ENCODE measurements around the gene COPG2. TPM values are rescaled to one million over a fixed set of nuclear protein-coding genes. Genes with fewer than 3 reads are reported as not detected.
"Not testable (repeated sequence)": the region's sequence is repeated elsewhere in the genome, so short reads cannot be mapped to it uniquely, and the experiment has no call there.

COPG2 gene
- total RNA-seq, 4 donors from 2014 or later, result 11.7 to 15.6 (median 13.1) TPM

DNA sequence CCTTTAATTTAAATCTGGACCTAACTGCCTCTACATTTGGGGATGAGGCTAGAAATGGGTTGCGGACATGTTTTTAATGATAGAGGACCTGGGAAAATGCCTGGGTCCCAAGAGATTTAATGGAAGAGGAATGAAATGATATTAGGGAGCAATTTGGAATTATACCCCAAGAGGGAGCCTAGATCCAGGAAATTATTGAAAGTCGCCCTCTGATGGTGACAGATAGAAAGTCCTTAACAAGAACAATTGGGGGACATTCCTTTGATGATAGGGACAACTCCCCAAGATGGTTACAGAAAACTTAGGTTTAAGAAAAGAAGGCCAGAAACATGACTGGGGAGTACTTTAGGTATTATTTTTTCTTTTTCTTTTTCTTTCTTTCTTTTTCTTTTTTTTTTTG lies 27.3 kb upstream of the COPG2 start:
- Histone ChIP-seq H3K4me3 (no peak overlapping the region), H3K36me3 (no peaks in the 10 kb centered on the region), H3K27ac (no peak overlapping the region), H3K27me3 (no peaks in the 10 kb centered on the region), H3K4me1 (no peaks in the 10 kb centered on the region), H3K9me3 (no peaks in the 10 kb centered on the region)
- TF ChIP-seq, protein P1, sequence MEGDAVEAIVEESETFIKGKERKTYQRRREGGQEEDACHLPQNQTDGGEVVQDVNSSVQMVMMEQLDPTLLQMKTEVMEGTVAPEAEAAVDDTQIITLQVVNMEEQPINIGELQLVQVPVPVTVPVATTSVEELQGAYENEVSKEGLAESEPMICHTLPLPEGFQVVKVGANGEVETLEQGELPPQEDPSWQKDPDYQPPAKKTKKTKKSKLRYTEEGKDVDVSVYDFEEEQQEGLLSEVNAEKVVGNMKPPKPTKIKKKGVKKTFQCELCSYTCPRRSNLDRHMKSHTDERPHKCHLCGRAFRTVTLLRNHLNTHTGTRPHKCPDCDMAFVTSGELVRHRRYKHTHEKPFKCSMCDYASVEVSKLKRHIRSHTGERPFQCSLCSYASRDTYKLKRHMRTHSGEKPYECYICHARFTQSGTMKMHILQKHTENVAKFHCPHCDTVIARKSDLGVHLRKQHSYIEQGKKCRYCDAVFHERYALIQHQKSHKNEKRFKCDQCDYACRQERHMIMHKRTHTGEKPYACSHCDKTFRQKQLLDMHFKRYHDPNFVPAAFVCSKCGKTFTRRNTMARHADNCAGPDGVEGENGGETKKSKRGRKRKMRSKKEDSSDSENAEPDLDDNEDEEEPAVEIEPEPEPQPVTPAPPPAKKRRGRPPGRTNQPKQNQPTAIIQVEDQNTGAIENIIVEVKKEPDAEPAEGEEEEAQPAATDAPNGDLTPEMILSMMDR (IDR thresholded peaks at IDR 0.05), result peak in 1 of 4 experiments; percentile 28
- TF ChIP-seq EP300 (IDR thresholded peaks at IDR 0.05), result no peak
- ATAC-seq, result no peak
- 49 to 56% methylated on average over 2 of the region's 2 CpGs for WGBS, 2 donors (ENCODE audit: low coverage in 1 of 2)

GRCh38 chr7:130692396-130692795 lies 23.8 kb upstream of the COPG2 start:
- ATAC-seq, result not testable (repeated sequence)

GRCh38 chr7:130689683-130690082 lies 21.1 kb upstream of the COPG2 start:
- H3K4me1 ChIP-seq, result no peaks in the 10 kb centered on the region
- no peak overlapping the region for H3K27ac ChIP-seq
- H3K36me3 ChIP-seq, result no peaks in the 10 kb centered on the region
- H3K4me3 ChIP-seq, result no peak overlapping the region
- H3K9me3 ChIP-seq, result peaks cover 0 to 10% (median 0%) of the 10 kb centered on the region in 3 donors
- no peaks in the 10 kb centered on the region for H3K27me3 ChIP-seq
- no peak for ATAC-seq
- TF ChIP-seq, protein P1 (IDR thresholded peaks at IDR 0.05), result no peak
- TF ChIP-seq POLR2AphosphoS5 (IDR thresholded peaks at IDR 0.05) (no peak), EP300 (IDR thresholded peaks at IDR 0.05) (no peak), POLR2A (IDR thresholded peaks at IDR 0.05) (no peak)
- 80 to 100% methylated on average over 1 of the region's 1 CpG for WGBS, 2 donors (ENCODE audit: low coverage in 1 of 2)

More at GRCh38 chr7:130692396-130692795, 23.8 kb upstream of the COPG2 start:
- H3K36me3 ChIP-seq, H3K4me1 ChIP-seq, H3K4me3 ChIP-seq, H3K27me3 ChIP-seq, H3K27ac ChIP-seq: not testable (repeated sequence)
- peaks cover 0 to 10% (median 0%) of the 10 kb centered on the region in 3 donors for H3K9me3 ChIP-seq
- WGBS, 2 donors (ENCODE audit: low coverage in 1 of 2), result 77 to 100% methylated on average over 1 of the region's 1 CpG

DNA sequence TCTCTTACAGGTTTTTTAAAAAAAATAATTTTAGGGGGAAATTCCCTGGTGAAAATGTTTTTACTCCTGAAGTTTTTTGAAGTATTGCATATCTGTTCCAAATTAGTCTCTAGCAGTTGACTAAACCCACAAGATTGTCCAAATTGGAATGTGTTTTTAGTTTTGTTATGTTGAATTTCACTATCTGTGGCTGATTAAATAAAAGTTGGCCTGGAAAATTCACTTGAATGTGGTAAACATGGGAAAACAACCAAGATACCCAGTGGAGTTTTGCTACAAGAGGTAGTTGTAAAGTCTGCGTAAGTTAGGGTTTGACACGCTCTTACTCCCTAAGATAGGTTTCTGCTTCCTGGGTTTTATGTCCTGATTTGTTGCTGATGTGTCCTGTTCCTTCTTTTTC lies 14.5 kb upstream of the COPG2 start:
- H3K27ac ChIP-seq, result no peak overlapping the region
- H3K4me1 ChIP-seq, result no peaks in the 10 kb centered on the region
- WGBS, 2 donors (ENCODE audit: low coverage in 1 of 2), result 96% methylated on average over 2 of the region's 2 CpGs; no CpG with 5 or more reads in 1 of the 2 donors
- no peak for ATAC-seq
- H3K4me3 ChIP-seq, result no peak overlapping the region
- no peak for TF ChIP-seq POLR2A (IDR thresholded peaks at IDR 0.05)
- TF ChIP-seq, protein P1 (IDR thresholded peaks at IDR 0.05), result no peak
- peaks cover 6% of the 10 kb centered on the region for H3K27me3 ChIP-seq
- H3K36me3 ChIP-seq, result no peaks in the 10 kb centered on the region
- no peaks in the 10 kb centered on the region for H3K9me3 ChIP-seq

DNA sequence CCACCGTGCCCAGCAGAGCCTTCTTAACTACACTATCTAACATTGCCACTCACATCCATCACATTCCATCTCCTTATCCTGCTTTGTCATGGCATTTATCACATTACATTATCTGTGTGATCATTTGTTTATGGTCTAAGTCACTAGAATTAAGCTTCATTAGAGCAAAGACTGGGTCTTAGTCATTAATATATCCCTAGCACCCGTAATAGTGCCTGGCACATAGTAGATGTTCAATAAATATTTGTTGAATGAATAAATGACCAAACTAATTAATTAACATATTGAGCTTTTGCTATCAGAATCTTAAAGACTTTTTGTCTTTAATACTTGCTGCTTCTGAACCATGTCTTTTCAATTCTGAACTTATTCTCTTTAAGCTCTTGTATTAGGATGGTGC lies 5.9 kb upstream of the COPG2 start:
- H3K27me3 ChIP-seq, result no peaks in the 10 kb centered on the region
- no peak for TF ChIP-seq POLR2AphosphoS5 (IDR thresholded peaks at IDR 0.05)
- no peak for TF ChIP-seq POLR2A (IDR thresholded peaks at IDR 0.05)
- TF ChIP-seq EP300 (IDR thresholded peaks at IDR 0.05), result no peak
- TF ChIP-seq, protein P1 (IDR thresholded peaks at IDR 0.05), result no peak
- ATAC-seq, result no peak
- peaks cover 0 to 2% (median 0%) of the 10 kb centered on the region in 3 donors for H3K4me1 ChIP-seq
- no peaks in the 10 kb centered on the region for H3K9me3 ChIP-seq
- H3K4me3 ChIP-seq, result no peak overlapping the region
- H3K36me3 ChIP-seq, result no peaks in the 10 kb centered on the region
- H3K27ac ChIP-seq, result no peak overlapping the region
- WGBS, 2 donors (ENCODE audit: low coverage in 1 of 2), result 54 to 83% methylated on average over 2 of the region's 2 CpGs

- no peak overlapping the region for H3K27ac ChIP-seq
These were observed 4.5 kb upstream of the COPG2 start for GRCh38 chr7:130673066-130673465.

More at GRCh38 chr7:130673066-130673465, 4.5 kb upstream of the COPG2 start:
- Histone ChIP-seq H3K4me3 (no peak overlapping the region), H3K9me3 (no peaks in the 10 kb centered on the region), H3K36me3 (no peaks in the 10 kb centered on the region), H3K4me1 (peaks cover 0 to 8% (median 0%) of the 10 kb centered on the region in 3 donors), H3K27me3 (no peaks in the 10 kb centered on the region)
- ATAC-seq, result no peak
- TF ChIP-seq, protein P1 (IDR thresholded peaks at IDR 0.05), result no peak
- TF ChIP-seq EP300 (IDR thresholded peaks at IDR 0.05), result no peak
- TF ChIP-seq POLR2A (IDR thresholded peaks at IDR 0.05), result no peak
- TF ChIP-seq POLR2AphosphoS5 (IDR thresholded peaks at IDR 0.05), result no peak

Measured in gastroesophageal sphincter (tissue), 4 donors.